Astrocyte (in vitro differentiated cells and primary cell): ENCODE measurements around the gene LRRTM3. TPM values are rescaled to one million over a fixed set of nuclear protein-coding genes. Genes with fewer than 3 reads are reported as not detected.

Source experiments
- DNase-seq: peaks from one replicate; pipeline ENCODE4 v3.0.0-alpha.2; 2010; ENCODE audit warnings: low read depth
- FAIRE-seq: peaks from 2 replicates; lab custom pipeline; 2011; peaks lifted over from hg19 to GRCh38; lab: Jason Lieb, UNC
- H2AFZ ChIP-seq: 2 replicates; pipeline ENCODE4 v1.6.0; 2012; ENCODE audit warnings: low read depth, low read length, inconsistent platforms
- H3K27ac ChIP-seq: 2 replicates; pipeline ENCODE4 v1.5.1; 2011; ENCODE audit warnings: low read depth, low read length, inconsistent platforms
- H3K27me3 ChIP-seq: 2 replicates; pipeline ENCODE4 v1.6.0; 2011; ENCODE audit warnings: low read length, inconsistent platforms; ENCODE audit not compliant: insufficient read depth
- H3K36me3 ChIP-seq: 2 replicates; pipeline ENCODE4 v1.5.1; 2011; ENCODE audit warnings: low read length, inconsistent platforms; ENCODE audit not compliant: insufficient read depth
- H3K4me1 ChIP-seq: 2 replicates; pipeline ENCODE4 v1.5.1; 2011; ENCODE audit warnings: low read length, inconsistent platforms; ENCODE audit not compliant: insufficient read depth
- H3K4me2 ChIP-seq: 2 replicates; pipeline ENCODE4 v1.6.0; 2012; ENCODE audit warnings: low read length, inconsistent platforms
- H3K4me3 ChIP-seq: 2 replicates; pipeline ENCODE4 v1.5.1; 2011; ENCODE audit warnings: low read depth, mild to moderate bottlenecking, low read length, inconsistent platforms; ENCODE audit not compliant: insufficient read depth
- H3K79me2 ChIP-seq: 2 replicates; pipeline ENCODE4 v1.6.0; 2012; ENCODE audit warnings: mild to moderate bottlenecking, low read length, inconsistent platforms; ENCODE audit not compliant: insufficient read depth
- H3K9ac ChIP-seq: 2 replicates; pipeline ENCODE4 v1.6.0; 2012; ENCODE audit warnings: mild to moderate bottlenecking, low read length, inconsistent platforms
- H3K9me3 ChIP-seq: 2 replicates; pipeline ENCODE4 v1.5.1; 2012; ENCODE audit warnings: low read depth, mild to moderate bottlenecking, low read length, inconsistent platforms; ENCODE audit not compliant: insufficient read depth
- H4K20me1 ChIP-seq: 2 replicates; pipeline ENCODE4 v1.6.0; 2012; ENCODE audit warnings: low read length, inconsistent platforms; ENCODE audit not compliant: insufficient read depth
- H3K27ac Mint-ChIP-seq: one replicate; pipeline ENCODE4 v1.8.0; 2021; ENCODE audit warnings: mild to moderate bottlenecking, mixed read lengths; ENCODE audit not compliant: unreplicated experiment
- H3K27me3 Mint-ChIP-seq: one replicate; pipeline ENCODE4 v1.8.0; 2021; ENCODE audit warnings: low read depth, mixed read lengths; ENCODE audit not compliant: unreplicated experiment
- H3K36me3 Mint-ChIP-seq: one replicate; pipeline ENCODE4 v1.8.0; 2021; ENCODE audit warnings: low read depth, mixed read lengths; ENCODE audit not compliant: unreplicated experiment
- H3K4me1 Mint-ChIP-seq: one replicate; pipeline ENCODE4 v1.8.0; 2021; ENCODE audit warnings: low read depth, mixed read lengths; ENCODE audit not compliant: unreplicated experiment
- H3K4me3 Mint-ChIP-seq: one replicate; pipeline ENCODE4 v1.8.0; 2021; ENCODE audit warnings: mild to moderate bottlenecking, moderate library complexity, mixed read lengths; ENCODE audit not compliant: unreplicated experiment
- H3K9me3 Mint-ChIP-seq: one replicate; pipeline ENCODE4 v1.8.0; 2021; ENCODE audit warnings: mild to moderate bottlenecking, mixed read lengths; ENCODE audit not compliant: unreplicated experiment
- EZH2 ChIP-seq: IDR thresholded peaks from 2 replicates; pipeline ENCODE4 v1.6.1; 2012; ENCODE audit warnings: mild to moderate bottlenecking, low read length, inconsistent platforms; ENCODE audit not compliant: insufficient read depth
- total RNA-seq: library from RNA; stranded (reverse); gene quantifications from 2 replicates; pipeline ENCODE4 v1.2.1, GENCODE V29; 2021
- TF ChIP-seq, protein P1 (sequence below): IDR thresholded peaks from 2 replicates; pipeline ENCODE4 v1.5.1; 2011; ENCODE audit warnings: low read depth, mild to moderate bottlenecking, inconsistent platforms, low read length, moderate library complexity; ENCODE audit not compliant: insufficient read depth

Gene LRRTM3
- total RNA-seq, 1 donor from 2014 or later, result 0.09 TPM

- Mint-ChIP-seq H3K4me3 (no peak overlapping the region), H3K27me3 (no peaks in the 10 kb centered on the region), H3K27ac (no peak overlapping the region), H3K9me3 (no peaks in the 10 kb centered on the region), H3K36me3 (no peaks in the 10 kb centered on the region), H3K4me1 (no peaks in the 10 kb centered on the region)
- Histone ChIP-seq H3K4me3 (no peak overlapping the region), H3K9me3 (no peaks in the 10 kb centered on the region), H3K4me2 (no peak overlapping the region), H2AFZ (no peak overlapping the region), H3K9ac (no peak overlapping the region), H3K27me3 (no peaks in the 10 kb centered on the region), H3K27ac (no peak overlapping the region), H3K36me3 (no peaks in the 10 kb centered on the region), H4K20me1 (no peaks in the 10 kb centered on the region), H3K79me2 (no peaks in the 10 kb centered on the region), H3K4me1 (no peaks in the 10 kb centered on the region)
- FAIRE-seq, result no peak
- no peak for DNase-seq
- TF ChIP-seq, protein P1, sequence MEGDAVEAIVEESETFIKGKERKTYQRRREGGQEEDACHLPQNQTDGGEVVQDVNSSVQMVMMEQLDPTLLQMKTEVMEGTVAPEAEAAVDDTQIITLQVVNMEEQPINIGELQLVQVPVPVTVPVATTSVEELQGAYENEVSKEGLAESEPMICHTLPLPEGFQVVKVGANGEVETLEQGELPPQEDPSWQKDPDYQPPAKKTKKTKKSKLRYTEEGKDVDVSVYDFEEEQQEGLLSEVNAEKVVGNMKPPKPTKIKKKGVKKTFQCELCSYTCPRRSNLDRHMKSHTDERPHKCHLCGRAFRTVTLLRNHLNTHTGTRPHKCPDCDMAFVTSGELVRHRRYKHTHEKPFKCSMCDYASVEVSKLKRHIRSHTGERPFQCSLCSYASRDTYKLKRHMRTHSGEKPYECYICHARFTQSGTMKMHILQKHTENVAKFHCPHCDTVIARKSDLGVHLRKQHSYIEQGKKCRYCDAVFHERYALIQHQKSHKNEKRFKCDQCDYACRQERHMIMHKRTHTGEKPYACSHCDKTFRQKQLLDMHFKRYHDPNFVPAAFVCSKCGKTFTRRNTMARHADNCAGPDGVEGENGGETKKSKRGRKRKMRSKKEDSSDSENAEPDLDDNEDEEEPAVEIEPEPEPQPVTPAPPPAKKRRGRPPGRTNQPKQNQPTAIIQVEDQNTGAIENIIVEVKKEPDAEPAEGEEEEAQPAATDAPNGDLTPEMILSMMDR, result no peak
- TF ChIP-seq EZH2, result no peak
Measured at GRCh38 chr10:66981361-66982052, 55.7 kb downstream of the LRRTM3 start.

DNA sequence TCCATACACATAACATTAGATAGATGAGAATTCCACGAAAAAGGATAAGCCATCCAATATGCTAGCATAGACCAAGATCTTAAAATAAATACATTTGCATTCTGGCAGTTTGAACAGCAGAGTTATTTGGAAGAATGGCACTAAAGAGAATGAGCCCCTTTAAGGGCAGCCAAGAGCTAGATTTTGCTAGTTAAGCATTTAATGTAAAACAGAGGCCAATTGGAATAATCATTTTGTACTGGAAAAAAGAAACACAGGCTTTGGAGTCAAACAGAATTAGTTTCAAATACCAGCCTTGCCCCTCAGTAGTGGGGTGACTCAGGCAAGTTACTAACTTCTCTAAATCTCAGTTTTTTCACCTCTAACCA lies 56.2 kb downstream of the LRRTM3 start:
- H3K27me3 ChIP-seq, result no peaks in the 10 kb centered on the region
- H3K27ac Mint-ChIP-seq, result no peak overlapping the region
- H3K79me2 ChIP-seq, result no peaks in the 10 kb centered on the region
- H3K36me3 ChIP-seq, result no peaks in the 10 kb centered on the region
- H3K27ac ChIP-seq, result no peak overlapping the region
- H3K9ac ChIP-seq, result no peak overlapping the region
- no peak for FAIRE-seq
- no peak overlapping the region for H3K4me2 ChIP-seq
- no peaks in the 10 kb centered on the region for H3K36me3 Mint-ChIP-seq
- TF ChIP-seq, protein P1, result no peak
- TF ChIP-seq EZH2, result no peak
- no peak overlapping the region for H3K4me3 Mint-ChIP-seq
- H3K27me3 Mint-ChIP-seq, result no peaks in the 10 kb centered on the region
- H3K9me3 Mint-ChIP-seq, result no peaks in the 10 kb centered on the region
- no peaks in the 10 kb centered on the region for H3K9me3 ChIP-seq
- no peaks in the 10 kb centered on the region for H3K4me1 ChIP-seq
- no peaks in the 10 kb centered on the region for H4K20me1 ChIP-seq
- H3K4me3 ChIP-seq, result no peak overlapping the region
- no peak for DNase-seq
- no peaks in the 10 kb centered on the region for H3K4me1 Mint-ChIP-seq
- no peak overlapping the region for H2AFZ ChIP-seq

DNA sequence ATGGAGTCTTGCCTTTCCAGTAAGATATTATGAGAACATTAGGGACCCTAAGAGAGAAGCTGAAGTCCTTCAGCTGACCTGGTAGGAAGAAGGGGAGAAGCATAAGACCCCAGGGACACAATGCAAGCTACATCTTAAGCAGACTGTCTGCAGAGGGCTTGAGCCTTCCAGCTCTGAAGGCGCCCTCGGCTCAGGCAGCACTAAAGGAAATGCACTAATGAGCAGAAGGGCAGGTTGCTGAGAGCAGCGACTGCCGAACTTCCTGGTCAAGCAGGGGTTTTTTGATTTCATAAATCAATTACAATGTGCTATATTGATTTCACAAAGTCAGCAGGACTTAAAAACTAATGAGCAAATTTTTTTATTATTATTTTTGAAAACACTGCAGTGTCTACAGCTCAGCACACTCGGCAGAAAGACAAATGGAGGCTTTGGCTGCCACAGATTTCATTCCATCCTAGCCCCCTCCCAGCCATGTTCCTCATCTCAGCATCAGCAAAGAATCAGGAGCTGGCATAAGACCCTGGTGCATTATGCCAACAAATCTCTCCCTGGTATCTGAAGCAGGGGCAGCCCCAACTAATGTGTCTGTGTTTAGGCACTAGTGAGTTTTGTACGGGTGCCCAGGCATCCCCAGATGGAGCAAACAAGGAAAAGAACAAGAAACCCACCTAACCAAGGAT lies 57.1 kb downstream of the LRRTM3 start:
- Histone ChIP-seq H3K4me3 (no peak overlapping the region), H3K9ac (no peak overlapping the region), H3K27ac (no peak overlapping the region), H3K27me3 (no peaks in the 10 kb centered on the region), H3K9me3 (no peaks in the 10 kb centered on the region), H4K20me1 (no peaks in the 10 kb centered on the region), H3K4me2 (no peak overlapping the region), H3K79me2 (no peaks in the 10 kb centered on the region), H2AFZ (no peak overlapping the region), H3K4me1 (no peaks in the 10 kb centered on the region), H3K36me3 (no peaks in the 10 kb centered on the region)
- Mint-ChIP-seq H3K4me3 (no peak overlapping the region), H3K9me3 (no peaks in the 10 kb centered on the region), H3K4me1 (no peaks in the 10 kb centered on the region), H3K27ac (no peak overlapping the region), H3K27me3 (no peaks in the 10 kb centered on the region), H3K36me3 (no peaks in the 10 kb centered on the region)
- DNase-seq, result no peak
- TF ChIP-seq EZH2, result no peak
- TF ChIP-seq, protein P1, result no peak
- no peak for FAIRE-seq
